Measurements from ENCODE around the gene CLDN5. TPM values are rescaled to one million over a fixed set of nuclear protein-coding genes. Genes with fewer than 3 reads are reported as not detected.

The CLDN5 gene
- total RNA-seq, 1 donor from 2014 or later = not detected

GRCh38 chr22:19559956-19560355, 35.7 kb upstream of the CLDN5 start:
- Mint-ChIP-seq H3K9me3 (ENCODE audit: unreplicated experiment) (peaks cover 13% of the 10 kb centered on the region), H3K27me3 (ENCODE audit: unreplicated experiment) (peaks cover 17% of the 10 kb centered on the region), H3K36me3 (ENCODE audit: unreplicated experiment) (no peaks in the 10 kb centered on the region), H3K4me1 (ENCODE audit: unreplicated experiment) (peaks cover 2% of the 10 kb centered on the region), H3K4me3 (ENCODE audit: unreplicated experiment) (no peak overlapping the region), H3K27ac (ENCODE audit: unreplicated experiment) (no peak overlapping the region)
- no peak for TF ChIP-seq CTCF (IDR thresholded peaks at IDR 0.05)
- DNase-seq (ENCODE audit: extremely low spot score, unreplicated experiment) = no peak

GRCh38 chr22:19559324-19559811, 35.2 kb upstream of the CLDN5 start:
- H3K4me1 Mint-ChIP-seq (ENCODE audit: unreplicated experiment) = peaks cover 8% of the 10 kb centered on the region
- H3K4me3 Mint-ChIP-seq (ENCODE audit: unreplicated experiment) = no peak overlapping the region
- H3K36me3 Mint-ChIP-seq (ENCODE audit: unreplicated experiment) = no peaks in the 10 kb centered on the region
- TF ChIP-seq CTCF (IDR thresholded peaks at IDR 0.05) = no peak
- H3K27ac Mint-ChIP-seq (ENCODE audit: unreplicated experiment) = no peak overlapping the region
- DNase-seq (ENCODE audit: extremely low spot score, unreplicated experiment) = no peak
- H3K27me3 Mint-ChIP-seq (ENCODE audit: unreplicated experiment) = peaks cover 11% of the 10 kb centered on the region
- peaks cover 8% of the 10 kb centered on the region for H3K9me3 Mint-ChIP-seq (ENCODE audit: unreplicated experiment)

- Mint-ChIP-seq H3K4me3 (ENCODE audit: unreplicated experiment) (no peak overlapping the region), H3K27me3 (ENCODE audit: unreplicated experiment) (peaks cover 2% of the 10 kb centered on the region), H3K36me3 (ENCODE audit: unreplicated experiment) (no peaks in the 10 kb centered on the region), H3K9me3 (ENCODE audit: unreplicated experiment) (no peaks in the 10 kb centered on the region), H3K27ac (ENCODE audit: unreplicated experiment) (no peak overlapping the region), H3K4me1 (ENCODE audit: unreplicated experiment) (peaks cover 10% of the 10 kb centered on the region)
- no peak for TF ChIP-seq CTCF (IDR thresholded peaks at IDR 0.05)
- DNase-seq (ENCODE audit: extremely low spot score, unreplicated experiment) = no peak
These were observed 32.8 kb upstream of the CLDN5 start for GRCh38 chr22:19556963-19557545.

- TF ChIP-seq CTCF (IDR thresholded peaks at IDR 0.05) = no peak
- Mint-ChIP-seq H3K27ac (ENCODE audit: unreplicated experiment) (no peak overlapping the region), H3K36me3 (ENCODE audit: unreplicated experiment) (no peaks in the 10 kb centered on the region), H3K27me3 (ENCODE audit: unreplicated experiment) (peaks cover 13% of the 10 kb centered on the region), H3K9me3 (ENCODE audit: unreplicated experiment) (no peaks in the 10 kb centered on the region), H3K4me1 (ENCODE audit: unreplicated experiment) (peaks cover 10% of the 10 kb centered on the region), H3K4me3 (ENCODE audit: unreplicated experiment) (no peak overlapping the region)
- DNase-seq (ENCODE audit: extremely low spot score, unreplicated experiment) = no peak
These were observed 31.4 kb upstream of the CLDN5 start for GRCh38 chr22:19555651-19556050.

GRCh38 chr22:19554834-19555404, 30.7 kb upstream of the CLDN5 start:
- H3K27me3 Mint-ChIP-seq (ENCODE audit: unreplicated experiment) = peaks cover 13% of the 10 kb centered on the region
- H3K4me1 Mint-ChIP-seq (ENCODE audit: unreplicated experiment) = peaks cover 10% of the 10 kb centered on the region
- no peak for DNase-seq (ENCODE audit: extremely low spot score, unreplicated experiment)
- no peaks in the 10 kb centered on the region for H3K9me3 Mint-ChIP-seq (ENCODE audit: unreplicated experiment)
- TF ChIP-seq CTCF (IDR thresholded peaks at IDR 0.05) = peak; percentile 44
- no peaks in the 10 kb centered on the region for H3K36me3 Mint-ChIP-seq (ENCODE audit: unreplicated experiment)
- no peak overlapping the region for H3K4me3 Mint-ChIP-seq (ENCODE audit: unreplicated experiment)
- peak overlapping the region; percentile 47 for H3K27ac Mint-ChIP-seq (ENCODE audit: unreplicated experiment)

Measured in osteocyte (in vitro differentiated cells).